GM18858 (cell line): ENCODE data around the gene TRIM41.
"Not testable (repeated sequence)": the region's sequence is repeated elsewhere in the genome, so short reads cannot be mapped to it uniquely, and the experiment has no call there.

ENCODE experiments used
- ATAC-seq: cut with Tn5 transposase; IDR thresholded peaks from one replicate; pipeline ENCODE4 v1.9.1; 2021; ENCODE audit not compliant: unreplicated experiment

TRIM41 gene

DNA sequence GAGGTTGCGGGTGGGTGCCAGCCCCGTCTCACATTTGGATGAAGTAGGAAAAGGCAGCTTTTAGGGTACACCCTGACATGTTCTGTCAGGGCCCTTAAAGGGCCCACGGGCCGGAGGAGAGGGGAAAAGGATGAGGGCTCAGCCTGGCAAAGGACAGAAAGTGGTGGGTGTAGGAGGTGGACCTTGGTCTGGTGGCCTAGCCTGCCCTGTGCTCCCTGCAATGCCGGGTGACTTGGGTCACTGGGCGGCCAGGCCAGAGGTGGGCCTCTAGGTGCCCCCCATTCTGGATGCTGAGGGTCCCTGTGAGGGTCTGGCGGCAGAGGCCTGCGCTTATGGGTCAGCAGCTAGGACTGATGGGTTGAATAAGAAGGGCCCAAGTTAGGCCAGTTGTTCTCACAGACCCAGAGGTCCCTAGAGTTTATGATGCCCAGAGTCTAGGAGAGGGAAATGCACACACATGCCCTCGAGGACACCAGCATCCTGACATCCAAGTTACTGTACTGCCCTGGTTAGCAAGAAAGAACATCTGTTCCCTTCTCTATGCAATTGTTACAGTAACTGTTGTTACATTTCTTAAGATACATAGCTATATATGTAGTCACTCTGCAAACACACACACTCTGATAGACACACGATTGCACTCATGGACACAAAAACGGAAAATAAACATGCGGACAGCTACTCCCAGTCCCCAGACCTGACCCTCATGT lies 30.6 kb upstream of the TRIM41 start:
- no peak for ATAC-seq

DNA sequence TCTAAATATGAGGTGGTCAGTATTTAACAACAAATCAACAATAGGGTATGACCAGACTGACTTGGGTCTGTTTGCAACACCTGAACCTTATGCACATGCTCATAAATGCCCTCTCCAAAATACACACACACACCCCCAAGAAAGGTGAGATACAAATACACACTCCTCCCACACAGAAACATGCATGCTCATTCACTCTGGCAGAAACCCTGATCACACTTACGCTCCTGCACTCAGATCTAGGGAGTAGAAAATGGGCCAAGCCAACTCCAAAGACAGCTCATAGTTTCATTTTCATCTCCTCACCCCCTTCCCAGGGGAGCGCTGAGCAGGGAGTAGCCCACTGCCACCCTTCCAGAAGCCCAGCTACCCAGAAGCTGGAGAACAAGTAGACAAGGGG lies 29.4 kb upstream of the TRIM41 start:
- no peak for ATAC-seq

DNA sequence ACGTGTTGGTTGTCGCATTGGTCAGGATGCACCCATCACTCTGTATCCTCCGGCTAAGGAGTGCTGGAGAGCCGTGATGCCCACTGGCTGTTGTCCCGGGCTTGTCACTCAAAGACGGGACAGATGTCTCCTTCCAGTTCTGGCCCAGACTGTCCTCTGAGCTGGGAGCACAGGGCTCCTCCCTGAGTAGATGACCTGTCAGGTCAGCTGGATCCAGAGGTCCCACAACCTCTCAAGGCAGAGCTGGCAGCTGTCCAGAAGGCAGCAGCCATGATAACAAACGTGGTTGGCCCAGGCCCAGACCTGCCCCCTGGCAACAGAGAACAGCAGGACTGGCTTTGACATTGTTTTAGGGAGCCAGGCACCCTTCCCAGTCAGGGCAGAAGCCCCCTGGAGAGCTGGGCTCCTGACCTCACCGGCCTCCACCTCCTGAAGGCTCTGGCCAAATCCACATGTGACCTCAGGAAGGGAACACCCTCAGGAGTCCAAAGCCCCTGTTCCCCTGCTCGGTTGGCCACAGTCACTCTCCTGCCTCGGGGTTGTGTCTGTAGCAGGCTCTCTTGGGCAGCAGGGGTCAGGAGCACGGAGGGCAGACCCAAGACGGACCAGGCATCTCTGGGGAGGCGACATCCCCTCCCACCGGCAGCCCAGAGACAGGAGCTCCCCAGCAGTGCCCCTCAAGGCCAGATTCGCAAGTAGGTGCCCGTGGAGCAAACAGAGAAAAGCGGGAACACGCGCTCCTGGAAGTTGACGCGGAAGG lies 28.4 kb upstream of the TRIM41 start:
- no peak for ATAC-seq

DNA sequence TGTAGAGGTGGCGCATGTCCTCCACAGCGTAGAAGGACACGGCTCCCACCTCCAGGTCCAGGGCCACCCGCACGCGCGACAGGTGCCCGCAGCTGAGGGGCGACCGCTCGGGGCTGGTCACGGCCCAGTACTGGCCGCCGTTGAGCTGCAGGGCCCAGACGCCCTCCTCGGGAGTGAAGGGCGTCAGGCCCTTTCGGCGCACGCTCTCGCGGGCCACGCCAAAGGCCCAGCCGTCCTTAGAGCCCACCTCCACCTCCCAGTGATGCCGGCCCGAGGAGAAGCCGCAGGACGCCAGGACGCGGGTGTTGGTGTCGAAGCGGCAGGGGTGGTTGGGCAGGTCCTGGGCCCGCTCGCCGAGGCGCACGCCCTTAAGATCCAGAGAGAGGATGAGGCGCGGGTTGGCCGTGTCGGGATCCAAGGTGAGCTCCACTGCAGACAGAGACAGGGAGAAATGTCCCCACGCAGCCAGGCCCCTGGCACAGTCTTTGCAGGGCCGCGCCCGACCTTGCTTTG lies 27.8 kb upstream of the TRIM41 start:
- no peak for ATAC-seq

DNA sequence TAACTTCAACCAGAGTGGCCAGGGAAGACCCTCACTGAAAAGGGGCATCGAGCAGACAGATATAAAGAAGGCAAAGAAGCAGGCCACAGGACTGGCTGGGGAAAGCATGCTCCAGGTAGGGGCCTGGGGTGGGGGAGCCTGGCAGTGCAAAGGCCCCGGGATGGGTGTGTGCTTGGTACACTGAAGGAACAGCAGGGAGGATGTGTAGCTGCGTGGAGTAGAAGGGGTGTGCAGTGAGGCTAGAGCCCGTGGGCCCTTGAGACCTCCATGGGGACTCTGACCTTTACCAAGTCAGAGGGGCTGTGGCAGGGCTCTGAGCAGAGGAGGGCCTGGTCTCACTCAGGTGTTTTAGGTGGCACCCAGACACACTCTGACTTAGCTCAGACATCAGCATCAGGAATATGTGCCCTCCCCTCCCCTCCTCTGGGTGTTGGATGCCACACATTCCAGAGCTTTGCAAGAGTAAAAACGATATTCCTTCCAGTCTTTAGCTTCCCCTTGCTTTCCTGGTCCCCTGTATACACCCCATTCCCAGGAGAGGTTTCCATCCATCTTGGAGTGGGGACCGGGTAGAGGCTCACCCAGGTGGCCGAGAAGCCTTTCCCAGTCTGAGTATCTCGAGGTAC lies 25.6 kb upstream of the TRIM41 start:
- no peak for ATAC-seq

DNA sequence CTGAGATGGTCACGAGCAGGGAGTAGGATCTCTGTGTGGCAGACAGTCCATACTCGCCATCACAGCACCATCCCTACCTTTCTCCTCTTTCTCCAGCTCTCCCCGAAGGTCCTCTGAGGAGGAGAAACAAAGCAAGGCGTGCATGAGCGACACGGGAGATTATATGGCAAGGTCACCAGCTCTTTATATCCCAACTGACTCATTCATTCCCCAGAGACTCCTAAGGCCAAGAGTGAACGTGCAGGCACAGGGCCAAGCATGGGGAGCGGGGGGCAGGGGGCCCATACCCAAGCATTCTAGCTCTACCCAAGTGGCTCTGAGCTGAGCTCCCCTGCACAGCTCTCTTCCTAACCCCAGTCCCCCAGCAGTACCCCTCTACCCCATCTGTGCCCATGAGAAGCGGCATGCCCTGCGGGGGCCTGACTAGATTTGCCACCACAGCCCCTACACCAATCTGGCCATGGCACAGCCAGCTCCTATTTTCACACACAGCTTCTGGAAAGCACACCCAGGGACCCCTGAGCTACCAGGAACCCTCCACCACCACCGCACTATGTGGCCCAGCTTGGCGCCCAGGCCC lies 24.9 kb upstream of the TRIM41 start:
- ATAC-seq: no peak

DNA sequence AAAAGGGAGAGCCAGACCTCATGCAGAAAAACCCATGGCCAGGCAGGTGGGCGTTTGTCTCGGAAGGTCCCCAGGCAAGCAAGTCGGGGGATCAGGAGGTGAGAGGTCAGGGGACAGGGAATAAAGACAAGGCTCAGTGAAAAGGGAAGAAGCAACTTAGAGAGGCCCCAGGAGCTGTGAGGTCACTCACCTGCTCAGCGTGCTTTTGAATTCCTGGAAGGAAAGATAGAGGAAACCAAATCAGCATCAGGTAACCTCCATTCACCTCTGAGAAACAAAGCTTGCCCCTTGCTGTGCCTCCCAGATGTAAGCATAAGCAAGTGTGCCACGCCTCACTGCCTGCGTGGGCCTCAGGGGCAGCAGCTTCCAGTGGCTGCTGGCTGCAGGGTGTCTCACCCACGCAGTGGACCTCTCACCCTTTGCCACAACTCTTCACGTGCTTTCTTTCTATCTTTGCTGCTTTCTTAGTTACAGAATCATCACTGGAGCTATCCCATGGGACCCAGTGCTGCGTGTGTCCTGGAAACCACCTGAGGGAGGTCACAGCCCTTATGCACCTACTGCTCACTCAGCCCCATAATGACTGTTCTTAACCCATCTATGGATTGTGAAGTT lies 24.1 kb upstream of the TRIM41 start:
- ATAC-seq: peak; percentile 70

DNA sequence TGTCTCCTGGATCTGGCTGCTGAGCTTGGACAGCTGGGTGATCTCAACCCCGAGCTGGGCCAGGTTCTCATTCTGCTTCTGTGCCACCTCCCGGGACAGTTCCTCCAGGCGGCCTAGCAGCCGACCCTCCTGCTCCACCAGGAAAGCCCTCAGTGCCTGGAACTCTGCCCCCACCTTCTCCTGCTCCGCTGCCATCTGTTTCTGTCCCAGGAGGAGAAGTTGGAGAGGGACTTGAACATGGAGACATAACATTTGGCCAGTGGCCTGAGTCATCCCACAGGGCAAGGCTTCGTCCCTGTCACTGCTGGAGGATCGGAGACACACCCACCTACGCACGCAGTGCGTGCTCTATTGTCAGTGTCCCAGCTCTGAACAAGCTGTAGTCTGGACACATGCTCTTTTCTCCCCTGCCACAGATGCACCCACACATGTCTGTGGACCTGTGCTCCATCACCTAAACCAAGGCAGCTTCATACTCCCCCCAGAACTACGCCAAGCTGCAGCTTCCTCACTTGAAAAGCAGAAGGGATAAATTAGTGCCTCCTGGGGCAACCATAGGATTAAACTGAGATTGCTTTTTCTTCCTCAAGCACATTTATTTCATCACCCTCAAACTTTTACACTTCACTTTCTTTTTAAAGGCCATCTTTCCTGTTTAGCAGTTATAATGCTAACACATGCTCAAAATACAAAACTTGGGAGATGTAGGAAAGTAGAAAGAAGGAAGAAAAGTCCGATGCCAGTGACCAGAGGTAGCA lies 23.0 kb upstream of the TRIM41 start:
- no peak for ATAC-seq

DNA sequence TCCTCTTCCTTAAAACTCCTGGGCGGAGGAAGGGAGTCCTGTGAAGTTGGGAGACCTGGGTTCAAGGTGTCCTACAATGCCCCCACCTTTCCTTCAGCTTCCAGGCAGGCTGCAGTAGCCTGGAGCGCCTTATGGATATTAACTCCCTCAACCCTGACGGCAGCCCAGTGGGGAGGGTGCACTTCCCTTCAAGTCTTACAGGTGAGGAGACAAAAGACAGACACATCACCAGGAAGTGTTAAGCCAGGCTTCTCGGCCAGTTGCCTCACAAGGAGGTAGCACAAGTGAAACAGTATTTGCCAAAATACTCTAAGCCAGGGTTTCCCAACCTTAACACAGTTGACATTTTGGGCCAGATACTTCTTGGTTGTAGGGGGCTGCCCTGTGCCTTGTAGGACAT lies 22.3 kb upstream of the TRIM41 start:
- no peak for ATAC-seq

DNA sequence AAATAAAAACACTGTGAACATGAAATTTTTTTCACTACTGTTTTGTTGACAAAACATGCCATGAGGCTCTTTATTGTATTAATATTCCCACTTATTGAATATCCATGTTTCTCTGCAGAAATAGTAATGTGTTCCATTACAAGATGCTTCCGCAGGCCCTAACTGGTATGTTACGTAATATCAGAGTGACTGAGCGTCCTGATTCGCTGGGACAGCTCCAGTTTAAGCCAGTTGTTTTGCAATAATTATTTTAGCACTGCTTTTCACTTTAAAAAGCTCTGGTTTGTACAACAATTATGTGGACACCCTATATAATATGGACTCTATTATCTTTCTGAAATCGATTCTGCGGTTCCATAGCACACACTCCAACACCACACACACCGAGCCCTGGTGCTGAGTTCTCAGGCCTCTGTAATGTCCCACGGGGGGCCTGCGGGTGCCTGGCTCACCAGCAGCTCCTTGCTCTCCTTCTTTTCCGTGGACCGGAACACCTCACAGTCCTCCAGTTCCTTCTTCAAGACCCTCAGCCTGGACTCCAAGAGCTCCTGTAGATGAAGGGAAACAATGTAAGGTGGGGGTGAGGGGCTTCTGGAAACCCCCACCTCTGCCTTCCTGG lies 19.9 kb upstream of the TRIM41 start:
- ATAC-seq: no peak

DNA sequence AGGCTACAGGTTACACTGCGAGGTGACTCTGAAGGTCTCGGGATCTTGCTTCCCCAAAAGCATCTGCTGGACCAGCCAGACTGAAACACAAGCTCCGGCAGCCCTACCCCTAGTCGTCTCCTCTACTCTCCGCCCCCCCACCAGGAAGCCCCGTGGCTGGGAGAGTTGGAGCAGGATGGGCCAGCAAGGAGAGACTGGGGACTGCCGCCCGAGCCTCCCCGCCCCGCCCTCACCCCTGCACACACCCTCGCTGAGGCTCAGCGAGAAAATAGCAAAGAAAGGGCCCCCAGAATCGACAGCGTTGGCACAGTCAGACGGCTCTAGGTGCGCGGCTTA lies 19.3 kb upstream of the TRIM41 start:
- ATAC-seq: no peak

DNA sequence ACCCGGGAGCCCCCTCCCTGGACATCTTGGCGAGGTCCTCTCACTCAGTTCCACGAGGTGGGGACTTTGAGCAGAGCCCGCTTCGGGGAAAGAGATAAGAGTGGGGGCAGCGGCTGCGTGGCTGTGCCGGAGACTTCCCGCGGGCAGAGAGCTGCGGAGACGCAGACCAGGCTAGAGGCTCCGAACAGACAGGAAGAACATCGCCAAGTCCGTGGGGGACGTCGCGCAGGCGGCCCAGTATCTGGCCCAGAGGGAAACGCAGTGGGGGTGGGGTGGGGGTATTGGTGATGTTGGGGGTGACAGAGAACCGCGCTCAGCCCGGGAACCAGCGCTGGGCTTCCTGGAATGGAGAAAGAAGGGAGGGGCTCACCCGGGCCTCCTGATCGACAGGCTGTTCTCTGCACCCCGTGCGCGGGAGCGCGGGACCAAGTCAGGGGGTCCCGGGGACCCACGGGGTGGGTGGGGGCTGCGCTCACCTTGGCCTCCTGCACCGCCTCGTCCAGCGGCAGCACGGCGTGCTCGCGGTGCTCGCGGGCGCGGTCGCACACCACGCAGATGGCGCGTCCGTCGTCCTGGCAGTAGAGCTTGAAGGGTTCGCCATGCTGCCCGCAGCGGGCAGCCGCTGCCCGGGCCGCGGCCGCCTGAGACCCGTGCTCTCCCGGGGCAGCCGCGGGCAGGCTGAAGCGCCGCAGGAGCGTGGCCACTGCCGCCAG lies 18.8 kb upstream of the TRIM41 start:
- ATAC-seq: no peak

DNA sequence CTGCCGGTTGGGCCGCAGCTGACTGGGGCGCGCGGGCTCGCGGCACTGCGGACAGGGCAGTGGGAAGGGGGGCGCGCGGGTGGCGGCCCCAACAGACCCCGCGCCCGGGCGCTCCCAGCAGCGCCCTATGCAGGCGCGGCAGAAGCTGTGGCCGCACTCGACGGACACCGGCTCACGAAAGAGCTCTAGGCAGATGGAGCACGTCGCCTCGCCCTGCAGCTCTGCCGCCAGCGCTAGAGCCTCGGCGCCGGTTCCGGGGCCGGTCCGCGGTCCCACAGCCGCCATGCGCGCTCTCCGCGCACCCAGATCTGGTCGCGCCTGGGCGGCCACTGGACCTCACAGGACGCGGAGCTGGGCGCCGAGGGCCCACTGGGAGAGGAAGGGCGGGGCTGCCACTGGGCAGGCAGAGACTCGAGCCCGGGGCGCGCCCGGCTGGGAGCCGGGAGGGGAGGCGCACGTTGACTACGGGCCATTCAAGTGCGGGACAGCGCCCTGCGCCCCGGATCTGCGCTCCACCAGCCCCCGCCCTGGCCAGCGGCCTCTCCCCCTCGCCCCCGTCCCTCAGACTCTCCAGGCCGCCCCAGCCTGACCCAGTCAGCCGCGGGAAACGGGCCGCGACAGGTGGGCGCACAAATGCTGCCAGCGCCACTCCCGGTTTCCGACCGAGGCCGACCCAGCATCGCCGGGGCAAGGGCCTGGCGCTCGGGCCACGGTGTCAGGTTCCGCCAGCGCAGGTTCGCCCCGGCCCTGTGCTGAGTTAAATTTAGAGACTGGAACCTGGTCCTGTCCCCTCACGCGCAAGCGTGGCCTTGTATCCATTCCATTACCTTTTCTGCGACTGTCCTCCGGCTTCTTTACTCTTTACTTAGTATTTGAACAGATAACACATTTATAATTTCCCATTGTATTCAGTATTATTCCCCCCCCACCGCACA lies 18.0 kb upstream of the TRIM41 start, which contains the start of gene TRIM7:
TSS of gene TRIM7 (minus strand) at position 371 of the 935 bp plus-strand sequence. CDS start at position 285, 86 bp downstream.
- ATAC-seq: no peak

DNA sequence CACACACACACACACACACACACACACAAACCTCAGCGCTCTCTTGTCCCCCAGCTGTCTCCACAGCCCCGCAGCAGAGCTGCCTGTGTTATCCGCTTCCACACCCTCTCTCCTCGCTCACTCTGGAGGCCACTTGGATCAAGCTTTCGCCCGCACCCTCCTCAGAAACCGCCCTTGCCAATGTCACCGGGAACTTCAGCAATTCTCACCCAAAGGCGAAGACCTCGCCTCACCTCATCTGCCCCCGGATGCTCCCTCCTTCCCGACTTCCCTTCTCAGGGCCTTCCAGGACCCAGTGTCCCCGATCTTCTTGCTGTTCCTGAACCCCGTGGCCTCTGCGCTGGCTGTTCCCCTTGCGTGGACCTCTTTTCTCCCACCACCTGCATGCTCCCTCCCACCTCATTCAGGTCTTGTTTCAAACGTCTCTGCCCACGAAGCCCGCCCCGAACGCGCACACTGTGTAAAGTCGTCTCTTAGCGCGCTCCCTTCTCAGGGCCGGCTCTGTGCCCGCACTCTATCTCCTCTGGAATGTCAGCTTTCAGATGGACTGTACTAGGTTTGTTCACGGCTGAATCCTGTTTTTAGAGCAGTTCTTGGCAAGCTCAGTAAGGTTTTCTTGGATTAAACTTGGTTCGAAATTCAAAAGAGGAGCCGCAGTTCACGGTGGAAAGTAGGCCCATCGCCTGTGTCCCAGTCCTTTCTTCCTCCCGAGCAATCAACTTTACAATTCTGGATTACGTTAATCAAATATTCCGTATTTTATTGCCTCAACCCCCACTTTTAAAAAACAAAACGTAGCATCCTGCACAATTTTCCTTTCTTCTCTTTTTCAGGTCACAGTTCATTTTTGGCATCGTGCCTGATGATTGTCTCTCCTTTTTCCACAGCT lies 17.1 kb upstream of the TRIM41 start:
- no peak for ATAC-seq

DNA sequence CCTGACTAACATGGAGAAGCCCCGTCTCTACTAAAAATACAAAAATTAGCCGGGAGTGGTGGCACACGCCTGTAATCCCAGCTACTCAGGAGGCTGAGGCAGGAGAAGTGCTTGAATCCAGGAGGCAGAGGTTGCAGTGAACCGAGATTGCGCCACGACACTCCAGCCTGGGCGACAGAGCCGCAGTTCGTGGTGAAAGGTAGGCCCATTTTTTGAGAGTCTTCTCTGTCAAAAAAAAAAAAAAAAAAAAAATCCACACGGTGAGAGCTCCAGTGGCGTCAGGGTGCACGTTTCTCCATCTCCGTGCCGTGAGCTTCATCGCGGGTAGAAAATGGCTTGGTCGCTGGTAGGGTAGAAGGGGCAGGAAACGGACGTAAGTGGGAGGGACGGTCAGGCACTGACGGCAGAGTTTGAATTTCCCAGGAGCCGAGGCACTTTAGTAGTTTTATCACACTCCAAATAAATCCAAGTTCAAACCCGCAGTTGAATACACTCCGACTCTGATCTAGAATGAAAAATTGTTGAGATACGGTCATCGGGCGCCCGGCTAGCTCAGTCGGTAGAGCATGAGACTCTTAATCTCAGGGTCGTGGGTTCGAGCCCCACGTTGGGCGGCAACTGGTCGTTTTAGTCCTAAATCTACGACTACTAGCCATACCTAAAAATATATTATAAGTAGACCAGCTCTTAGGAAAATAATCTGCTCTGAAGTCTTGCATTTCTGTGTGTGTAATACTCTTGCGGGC lies 15.7 kb upstream of the TRIM41 start:
- peak; percentile 25 for ATAC-seq

DNA sequence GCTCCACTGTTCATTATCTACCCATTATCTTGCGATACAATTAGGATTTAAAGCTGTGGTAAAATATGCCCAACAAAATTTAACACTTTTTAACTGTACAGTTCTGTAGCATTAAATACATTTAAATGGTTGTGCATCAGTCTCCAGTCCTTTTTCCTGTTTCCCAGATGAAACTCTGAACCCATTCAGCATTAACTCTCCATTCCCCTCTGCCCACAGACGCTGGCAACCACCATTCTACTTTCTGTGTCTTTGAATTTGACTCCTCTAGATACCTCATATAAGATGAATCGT lies 15.2 kb upstream of the TRIM41 start:
- ATAC-seq: no peak

DNA sequence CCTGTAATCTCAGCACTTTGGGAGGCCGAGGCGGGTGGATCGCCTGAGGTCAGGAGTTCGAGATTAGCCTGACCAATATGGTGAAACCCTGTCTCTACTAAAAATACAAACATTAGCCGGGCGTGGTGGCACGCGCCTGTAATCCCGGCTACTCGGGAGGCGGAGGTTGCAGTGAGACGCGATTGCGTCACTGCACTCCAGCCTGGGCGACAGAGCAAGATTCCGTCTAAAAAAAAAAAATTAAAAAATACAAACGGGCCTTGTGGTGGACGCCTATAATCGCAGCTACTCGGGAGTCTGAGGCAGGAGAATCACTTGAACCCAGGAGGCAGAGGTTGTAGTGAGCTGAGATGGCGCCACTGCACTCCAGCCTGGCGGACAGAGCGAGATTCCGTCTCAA lies 14.1 kb upstream of the TRIM41 start:
- not testable (repeated sequence) for ATAC-seq
